ENCODE measurements around the gene CADPS.

Gene CADPS

DNA sequence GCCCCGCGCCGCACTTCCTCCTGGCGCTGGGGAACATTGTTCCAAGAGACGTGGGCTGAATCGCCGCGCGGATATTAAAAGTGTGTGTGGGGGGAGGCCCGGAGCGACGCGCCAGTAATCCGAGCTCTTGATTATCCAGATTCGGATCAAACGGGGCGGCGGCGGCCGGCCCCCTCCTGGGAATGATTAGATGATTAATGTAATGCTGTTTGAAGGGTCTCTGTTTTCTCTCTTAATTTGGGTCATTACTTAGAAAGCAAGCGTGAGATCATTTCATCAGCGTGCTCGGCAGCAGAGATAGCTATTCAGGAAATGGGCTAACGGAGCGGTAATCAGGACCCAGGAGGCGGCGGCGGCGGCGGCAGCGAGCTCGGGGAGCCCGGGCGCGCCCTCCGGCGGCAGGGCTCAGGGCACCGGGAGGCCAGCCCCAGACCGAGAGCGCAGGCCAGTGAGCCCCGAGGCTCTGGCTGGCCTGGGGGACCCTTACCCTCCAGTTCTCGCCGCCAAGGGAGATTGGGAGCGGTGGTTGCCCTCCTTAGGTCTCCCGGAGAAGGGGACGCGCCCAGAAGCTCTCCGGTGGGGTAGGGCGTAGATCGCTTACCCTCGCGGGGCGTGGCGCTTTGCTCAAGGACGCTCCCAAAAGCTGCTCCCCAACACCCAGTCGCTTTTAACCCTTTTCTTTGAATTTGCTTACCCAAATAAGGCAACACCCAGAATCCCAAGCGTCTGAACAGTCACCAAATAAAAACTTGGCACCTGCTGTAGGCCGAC, 506.3 kb downstream of the CADPS start:
- Histone ChIP-seq H2AFZ (ENCODE audit: low read depth) (no peak overlapping the region), H3K9ac (no peak overlapping the region), H3K27me3 (ENCODE audit: insufficient read depth, low read depth) (no peaks in the 10 kb centered on the region), H3K36me3 (ENCODE audit: insufficient read depth) (no peaks in the 10 kb centered on the region), H3K4me3 (IDR thresholded peaks at IDR 0.05; ENCODE audit: insufficient read depth, low read depth, low read length) (no peak overlapping the region), H3K27ac (no peak overlapping the region), H3K4me1 (ENCODE audit: low read depth, poor library complexity, severe bottlenecking) (no peaks in the 10 kb centered on the region), H3K4me2 (no peak overlapping the region), H3K79me2 (ENCODE audit: insufficient read depth, low read depth) (no peaks in the 10 kb centered on the region), H4K20me1 (ENCODE audit: insufficient read depth) (no peaks in the 10 kb centered on the region)
- TF ChIP-seq, protein P1, sequence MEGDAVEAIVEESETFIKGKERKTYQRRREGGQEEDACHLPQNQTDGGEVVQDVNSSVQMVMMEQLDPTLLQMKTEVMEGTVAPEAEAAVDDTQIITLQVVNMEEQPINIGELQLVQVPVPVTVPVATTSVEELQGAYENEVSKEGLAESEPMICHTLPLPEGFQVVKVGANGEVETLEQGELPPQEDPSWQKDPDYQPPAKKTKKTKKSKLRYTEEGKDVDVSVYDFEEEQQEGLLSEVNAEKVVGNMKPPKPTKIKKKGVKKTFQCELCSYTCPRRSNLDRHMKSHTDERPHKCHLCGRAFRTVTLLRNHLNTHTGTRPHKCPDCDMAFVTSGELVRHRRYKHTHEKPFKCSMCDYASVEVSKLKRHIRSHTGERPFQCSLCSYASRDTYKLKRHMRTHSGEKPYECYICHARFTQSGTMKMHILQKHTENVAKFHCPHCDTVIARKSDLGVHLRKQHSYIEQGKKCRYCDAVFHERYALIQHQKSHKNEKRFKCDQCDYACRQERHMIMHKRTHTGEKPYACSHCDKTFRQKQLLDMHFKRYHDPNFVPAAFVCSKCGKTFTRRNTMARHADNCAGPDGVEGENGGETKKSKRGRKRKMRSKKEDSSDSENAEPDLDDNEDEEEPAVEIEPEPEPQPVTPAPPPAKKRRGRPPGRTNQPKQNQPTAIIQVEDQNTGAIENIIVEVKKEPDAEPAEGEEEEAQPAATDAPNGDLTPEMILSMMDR (conservative IDR thresholded peaks at IDR 0.05; ENCODE audit: low read depth, low read length) = no peak

DNA sequence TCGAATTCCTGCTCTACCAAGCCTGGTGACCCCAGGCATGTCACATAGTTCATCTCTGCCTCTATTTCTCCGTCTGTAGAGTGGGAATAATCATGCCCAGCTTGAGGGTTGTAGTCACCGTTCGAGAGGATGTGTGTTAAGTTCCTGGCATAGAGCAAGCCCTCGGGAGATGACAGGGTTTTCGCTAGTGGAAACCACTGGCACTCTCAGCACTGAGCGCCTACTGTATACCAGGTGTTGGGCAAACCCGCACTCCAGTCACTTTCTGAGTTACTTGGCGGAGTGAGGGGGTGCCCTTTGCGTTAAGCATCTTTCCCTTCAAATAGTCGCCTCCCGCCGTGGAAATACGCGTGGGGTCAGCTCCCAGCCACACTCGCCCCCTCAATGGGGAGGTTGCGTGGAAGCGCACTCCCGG, 506.9 kb downstream of the CADPS start:
- H2AFZ ChIP-seq (ENCODE audit: low read depth) = no peak overlapping the region
- H3K4me1 ChIP-seq (ENCODE audit: low read depth, poor library complexity, severe bottlenecking) = no peaks in the 10 kb centered on the region
- no peak overlapping the region for H3K4me3 ChIP-seq (IDR thresholded peaks at IDR 0.05; ENCODE audit: insufficient read depth, low read depth, low read length)
- no peak overlapping the region for H3K9ac ChIP-seq
- no peaks in the 10 kb centered on the region for H3K27me3 ChIP-seq (ENCODE audit: insufficient read depth, low read depth)
- TF ChIP-seq, protein P1 (conservative IDR thresholded peaks at IDR 0.05; ENCODE audit: low read depth, low read length) = no peak
- no peak overlapping the region for H3K4me2 ChIP-seq
- no peak overlapping the region for H3K27ac ChIP-seq
- no peaks in the 10 kb centered on the region for H4K20me1 ChIP-seq (ENCODE audit: insufficient read depth)
- no peaks in the 10 kb centered on the region for H3K36me3 ChIP-seq (ENCODE audit: insufficient read depth)
- H3K79me2 ChIP-seq (ENCODE audit: insufficient read depth, low read depth) = no peaks in the 10 kb centered on the region

- Histone ChIP-seq H3K4me3 (IDR thresholded peaks at IDR 0.05; ENCODE audit: insufficient read depth, low read depth, low read length) (no peak overlapping the region), H3K36me3 (ENCODE audit: insufficient read depth) (no peaks in the 10 kb centered on the region), H3K4me2 (no peak overlapping the region), H2AFZ (ENCODE audit: low read depth) (no peak overlapping the region), H4K20me1 (ENCODE audit: insufficient read depth) (no peaks in the 10 kb centered on the region), H3K4me1 (ENCODE audit: low read depth, poor library complexity, severe bottlenecking) (no peaks in the 10 kb centered on the region), H3K9ac (no peak overlapping the region), H3K27ac (no peak overlapping the region), H3K27me3 (ENCODE audit: insufficient read depth, low read depth) (no peaks in the 10 kb centered on the region), H3K79me2 (ENCODE audit: insufficient read depth, low read depth) (no peaks in the 10 kb centered on the region)
- TF ChIP-seq, protein P1 (conservative IDR thresholded peaks at IDR 0.05; ENCODE audit: low read depth, low read length) = no peak
Measured at GRCh38 chr3:62367763-62368195, 507.4 kb downstream of the CADPS start.

DNA sequence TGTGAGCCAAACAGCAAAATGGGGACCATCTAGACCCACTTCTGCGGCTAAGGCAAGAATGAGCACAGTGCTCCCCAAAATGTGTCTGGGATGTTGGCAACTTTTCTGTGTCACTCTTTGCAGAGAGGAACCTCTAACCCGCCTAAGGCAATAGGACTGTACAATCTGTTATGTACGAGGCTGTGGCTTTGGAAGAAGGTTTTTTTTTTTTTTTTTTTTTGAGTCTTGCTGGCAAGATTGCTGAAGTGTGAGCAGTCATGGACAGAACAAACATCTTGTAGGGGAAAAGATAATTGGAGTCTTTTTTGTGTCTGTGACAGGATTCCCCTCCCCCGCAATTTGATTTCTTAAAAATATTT, 509.1 kb downstream of the CADPS start:
- TF ChIP-seq, protein P1 (conservative IDR thresholded peaks at IDR 0.05; ENCODE audit: low read depth, low read length) = no peak

More for the DNA sequence above, 509.1 kb downstream of the CADPS start:
- H3K79me2 ChIP-seq (ENCODE audit: insufficient read depth, low read depth) = no peaks in the 10 kb centered on the region
- H3K9ac ChIP-seq = no peak overlapping the region
- H4K20me1 ChIP-seq (ENCODE audit: insufficient read depth) = no peaks in the 10 kb centered on the region
- H3K27ac ChIP-seq = no peak overlapping the region
- no peak overlapping the region for H3K4me3 ChIP-seq (IDR thresholded peaks at IDR 0.05; ENCODE audit: insufficient read depth, low read depth, low read length)
- no peak overlapping the region for H3K4me2 ChIP-seq
- H3K4me1 ChIP-seq (ENCODE audit: low read depth, poor library complexity, severe bottlenecking) = no peaks in the 10 kb centered on the region
- no peaks in the 10 kb centered on the region for H3K36me3 ChIP-seq (ENCODE audit: insufficient read depth)
- no peaks in the 10 kb centered on the region for H3K27me3 ChIP-seq (ENCODE audit: insufficient read depth, low read depth)
- H2AFZ ChIP-seq (ENCODE audit: low read depth) = no peak overlapping the region

All from KMS-11 (cell line).